HUES6 (cell line): Measurements from ENCODE around the gene SCAP.

Experiments
- H3K27ac ChIP-seq: 2 replicates; pipeline ENCODE4 v1.7.0; 2013; ENCODE audit warnings: low read depth, mild to moderate bottlenecking, low read length, inconsistent platforms
- H3K27me3 ChIP-seq: 2 replicates; pipeline ENCODE4 v1.6.1; 2013; ENCODE audit warnings: low read length; ENCODE audit not compliant: control insufficient read depth, insufficient read depth
- H3K36me3 ChIP-seq: 2 replicates; pipeline ENCODE4 v1.6.1; 2013; ENCODE audit warnings: low read length; ENCODE audit not compliant: control insufficient read depth, insufficient read depth
- H3K4me1 ChIP-seq: 2 replicates; pipeline ENCODE4 v1.6.1; 2013; ENCODE audit warnings: low read length; ENCODE audit not compliant: control insufficient read depth, insufficient read depth
- H3K4me3 ChIP-seq: 2 replicates; pipeline ENCODE4 v1.5.1; 2013; ENCODE audit warnings: low read depth, low read length
- H3K9ac ChIP-seq: one replicate; pipeline ENCODE4 v1.6.1; 2013; ENCODE audit warnings: mild to moderate bottlenecking, low read length
- H3K9me3 ChIP-seq: 2 replicates; pipeline ENCODE4 v1.6.1; 2013; ENCODE audit warnings: low read depth, low read length; ENCODE audit not compliant: control insufficient read depth, insufficient read depth

The SCAP gene

DNA sequence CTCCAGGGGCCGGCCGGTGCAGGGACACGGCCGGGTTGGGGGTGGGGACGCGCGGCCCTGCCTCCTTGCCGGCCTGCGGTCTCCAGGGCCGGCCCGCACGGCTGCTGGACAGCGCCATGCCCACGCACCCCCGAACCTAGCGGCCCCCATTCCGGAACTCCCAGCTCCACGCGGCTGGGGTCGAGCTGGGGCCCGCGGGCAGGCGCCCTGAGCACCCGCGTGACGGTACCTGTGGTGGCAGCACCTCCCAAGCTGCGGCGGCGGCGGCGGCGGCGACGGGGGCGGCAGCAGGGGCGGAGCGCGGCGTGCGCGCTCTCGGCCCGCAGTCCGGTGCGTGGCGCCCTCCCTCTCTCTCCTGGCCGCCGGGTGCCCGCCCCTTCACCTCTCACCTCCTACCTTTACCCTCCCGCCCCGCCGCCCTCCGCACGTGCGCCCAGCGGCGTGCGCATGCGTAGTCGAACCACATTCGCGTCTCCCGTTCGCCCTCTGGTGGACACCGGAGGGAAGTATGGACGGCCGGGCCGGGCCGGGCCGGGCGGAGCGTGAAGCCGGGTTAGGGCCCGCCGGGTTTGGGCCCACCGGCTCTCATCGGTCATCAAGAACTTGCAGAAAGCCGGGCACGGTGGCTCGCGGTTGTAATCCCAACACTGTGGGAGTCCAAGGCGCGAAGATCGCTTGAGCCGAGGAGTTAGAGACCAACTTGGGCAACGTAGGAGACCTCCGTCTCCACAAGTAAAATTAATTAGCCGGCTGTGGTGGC, at the start of gene SCAP:
Gene SCAP, minus strand, starts transcription at position 372 of the 760 bp plus-strand sequence. CDS start 32,948 bp downstream, outside the sequence.
- Histone ChIP-seq H3K9me3 (no peaks in the 10 kb centered on the region; the same call in 1 of the 2 replicates), H3K9ac (peak within 1 kb of the TSS; percentile 70), H3K4me3 (peak within 1 kb of the TSS; percentile 87), H3K36me3 (no peaks in the 10 kb centered on the region), H3K27me3 (no peaks in the 10 kb centered on the region), H3K4me1 (peaks cover 11% of the 10 kb centered on the region), H3K27ac (peak within 1 kb of the TSS; percentile 62; the same call in 1 of the 2 replicates)

- no peaks in the 10 kb centered on the region for H3K9me3 ChIP-seq
- H3K4me3 ChIP-seq, result no peak overlapping the region
- H3K4me1 ChIP-seq, result peaks cover 9% of the 10 kb centered on the region
- H3K27me3 ChIP-seq, result peaks cover 8% of the 10 kb centered on the region
- H3K36me3 ChIP-seq, result no peaks in the 10 kb centered on the region
- no peak overlapping the region for H3K9ac ChIP-seq
- H3K27ac ChIP-seq, result no peak overlapping the region
Observed at GRCh38 chr3:47523310-47524073, 47.8 kb upstream of the SCAP start.

DNA sequence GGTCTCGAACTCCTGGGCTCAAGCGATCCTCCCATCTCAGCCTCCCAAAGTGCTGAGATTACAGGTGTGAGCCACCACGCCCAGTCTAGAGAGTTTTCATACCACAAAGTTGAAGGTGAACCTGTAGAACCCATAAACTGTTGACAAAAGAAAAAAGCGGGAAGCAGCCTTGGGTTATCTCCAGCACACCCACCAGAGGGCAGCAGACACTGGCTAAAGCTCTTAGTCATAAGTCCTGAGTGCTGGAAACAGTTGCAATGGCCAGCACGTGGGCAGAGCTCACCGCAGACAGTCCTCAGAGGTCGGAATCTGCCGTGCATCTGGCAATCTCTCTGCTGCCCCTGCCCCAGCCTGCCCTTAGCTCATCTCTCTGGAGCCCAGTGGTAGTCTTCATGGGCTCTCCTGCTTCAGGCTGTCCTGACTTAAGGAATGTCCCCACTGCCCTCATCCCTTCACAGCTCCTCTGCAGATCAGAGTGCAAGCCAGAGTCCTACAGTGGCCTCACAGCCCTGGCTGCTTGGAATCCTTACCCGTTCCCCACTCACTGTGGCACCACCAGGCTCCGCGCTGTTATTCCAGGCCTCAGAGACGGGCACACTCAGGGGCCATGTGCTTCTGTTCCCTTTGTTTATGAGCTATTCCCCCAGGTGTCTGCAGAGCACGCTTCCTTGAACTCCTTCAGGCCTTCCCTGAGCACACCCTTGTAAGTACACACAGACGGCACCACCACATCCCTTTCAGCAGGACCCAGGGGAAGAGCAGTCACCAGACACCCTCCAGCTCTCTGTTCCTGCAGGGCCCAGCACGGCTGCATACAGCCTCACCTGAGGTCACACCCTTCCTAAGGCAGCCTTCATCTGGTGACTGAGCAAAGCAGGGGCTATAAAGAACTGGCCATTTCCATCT, 46.6 kb upstream of the SCAP start:
- H3K9me3 ChIP-seq, result no peaks in the 10 kb centered on the region
- H3K36me3 ChIP-seq, result no peaks in the 10 kb centered on the region
- no peak overlapping the region for H3K27ac ChIP-seq
- H3K27me3 ChIP-seq, result peaks cover 8% of the 10 kb centered on the region
- H3K9ac ChIP-seq, result no peak overlapping the region
- H3K4me3 ChIP-seq, result no peak overlapping the region
- peaks cover 9% of the 10 kb centered on the region for H3K4me1 ChIP-seq

- no peak overlapping the region for H3K9ac ChIP-seq
- no peak overlapping the region for H3K4me3 ChIP-seq
- H3K36me3 ChIP-seq, result no peaks in the 10 kb centered on the region
Observed at GRCh38 chr3:47520756-47521155, 45.0 kb upstream of the SCAP start.

DNA sequence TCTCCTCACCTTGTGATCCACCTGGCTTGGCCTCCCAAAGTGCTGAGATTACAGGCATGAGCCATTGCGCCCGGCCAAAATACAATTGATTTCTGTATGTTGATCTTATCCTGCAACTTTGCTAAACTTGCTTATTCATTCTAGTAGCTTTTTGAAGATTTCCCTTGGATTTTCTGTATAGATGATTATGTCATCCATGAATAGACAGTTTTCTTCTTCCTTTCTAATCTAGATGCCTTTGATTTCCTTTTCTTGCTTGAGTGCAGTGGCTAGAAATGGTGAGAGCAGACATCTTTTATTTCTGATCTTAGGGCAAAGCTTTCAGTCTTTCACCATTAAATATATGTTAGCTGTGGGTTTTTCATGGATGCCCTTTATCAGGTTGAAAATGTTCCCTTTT, 42.2 kb upstream of the SCAP start:
- Histone ChIP-seq H3K9ac (no peak overlapping the region), H3K4me1 (peaks cover 9% of the 10 kb centered on the region), H3K27ac (no peak overlapping the region), H3K4me3 (no peak overlapping the region), H3K9me3 (no peaks in the 10 kb centered on the region), H3K36me3 (no peaks in the 10 kb centered on the region), H3K27me3 (peaks cover 7% of the 10 kb centered on the region)

More at GRCh38 chr3:47520756-47521155, 45.0 kb upstream of the SCAP start:
- peaks cover 8% of the 10 kb centered on the region for H3K27me3 ChIP-seq
- no peaks in the 10 kb centered on the region for H3K9me3 ChIP-seq
- H3K27ac ChIP-seq, result no peak overlapping the region
- H3K4me1 ChIP-seq, result peaks cover 9% of the 10 kb centered on the region

GRCh38 chr3:47515864-47516319, 40.2 kb upstream of the SCAP start:
- peaks cover 8% of the 10 kb centered on the region for H3K4me1 ChIP-seq
- no peaks in the 10 kb centered on the region for H3K9me3 ChIP-seq
- no peaks in the 10 kb centered on the region for H3K27me3 ChIP-seq
- no peak overlapping the region for H3K9ac ChIP-seq
- peaks cover 10% of the 10 kb centered on the region for H3K36me3 ChIP-seq
- no peak overlapping the region for H3K4me3 ChIP-seq
- no peak overlapping the region for H3K27ac ChIP-seq

- no peaks in the 10 kb centered on the region for H3K27me3 ChIP-seq
- no peak overlapping the region for H3K9ac ChIP-seq
- peaks cover 5% of the 10 kb centered on the region for H3K4me1 ChIP-seq
- no peak overlapping the region for H3K27ac ChIP-seq
- no peak overlapping the region for H3K4me3 ChIP-seq
- peaks cover 18% of the 10 kb centered on the region for H3K36me3 ChIP-seq
- no peaks in the 10 kb centered on the region for H3K9me3 ChIP-seq
Observed at GRCh38 chr3:47515100-47515499, 39.4 kb upstream of the SCAP start.

- no peaks in the 10 kb centered on the region for H3K27me3 ChIP-seq
- no peaks in the 10 kb centered on the region for H3K9me3 ChIP-seq
- H3K36me3 ChIP-seq, result peaks cover 31% of the 10 kb centered on the region
- peak within 1 kb of the TSS; percentile 71 for H3K27ac ChIP-seq
- peak within 1 kb of the TSS; percentile 62 for H3K4me3 ChIP-seq
- H3K4me1 ChIP-seq, result peaks cover 5% of the 10 kb centered on the region
- H3K9ac ChIP-seq, result peak within 1 kb of the TSS; percentile 72
Observed at GRCh38 chr3:47513125-47513929, 37.6 kb upstream of the SCAP start, which contains the start of gene ELP6. Gene ELP6 (minus strand): TSS chr3:47513712. CDS start chr3:47513590, 122 bp downstream.

DNA sequence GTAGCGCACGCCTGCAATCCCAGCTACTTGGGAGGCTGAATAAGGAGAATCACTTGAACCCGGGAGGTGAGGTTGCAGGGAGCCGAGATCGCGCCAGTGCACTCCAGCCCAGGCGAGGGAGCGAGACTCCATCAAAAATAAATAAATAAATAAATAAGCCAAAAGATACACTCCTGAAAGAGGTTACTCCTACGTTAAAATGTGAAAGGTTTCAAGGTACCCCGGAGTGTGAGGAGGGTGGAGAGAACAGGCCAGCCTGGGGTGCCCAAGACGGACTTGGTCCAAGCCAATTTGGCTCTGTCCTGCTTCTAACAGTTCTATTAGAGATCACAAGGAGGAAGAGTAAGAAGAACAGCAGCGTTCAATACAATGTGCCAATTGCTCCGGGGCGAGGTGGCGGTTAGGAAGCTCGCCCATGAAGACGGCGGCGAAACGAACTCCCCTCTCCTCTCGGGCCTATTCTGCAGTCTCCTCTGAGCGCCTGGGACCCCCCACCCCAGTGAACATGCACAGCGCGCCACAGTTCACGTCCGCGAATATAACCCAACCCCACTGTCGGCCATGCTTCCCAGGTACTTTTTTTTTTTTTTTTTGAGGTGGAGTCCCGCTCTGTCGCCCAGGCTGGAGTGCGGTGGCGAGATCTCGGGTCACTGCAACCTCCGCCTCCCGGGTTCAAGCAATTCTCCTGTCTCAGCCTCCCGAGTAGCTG, 36.8 kb upstream of the SCAP start:
- Histone ChIP-seq H3K36me3 (peaks cover 35% of the 10 kb centered on the region), H3K27ac (peak overlapping the region; percentile 71; the same call in 1 of the 2 replicates), H3K9ac (peak overlapping the region; percentile 72), H3K9me3 (no peaks in the 10 kb centered on the region), H3K27me3 (no peaks in the 10 kb centered on the region), H3K4me1 (peaks cover 5% of the 10 kb centered on the region), H3K4me3 (peak overlapping the region; percentile 62)
